PC-3 (cell line): ENCODE measurements around the gene GALNT10. TPM values are rescaled to one million over a fixed set of nuclear protein-coding genes. Genes with fewer than 3 reads are reported as not detected.

Source experiments
- ATAC-seq: fragments of 200-7000 bp; cut with Tn5 transposase; 2 replicates; pipeline ENCODE4 v1.9.1; 2020; ENCODE audit warnings: mild to moderate bottlenecking, moderate library complexity
- BruUV-seq: library from RNA; stranded (reverse); fragments of 400-500 nt; replicated peaks from 2 replicates; lab custom pipeline; 2021; lab: Mats Ljungman, UMichigan
- CTCF ChIA-PET: fragments of 300-600 bp; sonication (Branson Sonifier 250); formaldehyde crosslinking; loops from one replicate; lab custom pipeline; 2022; ENCODE audit warnings: antibody characterized with exemption; lab: Charles Lee
- POLR2A ChIA-PET: fragments of 300-600 bp; sonication (Branson Sonifier 250); formaldehyde crosslinking; loops from one replicate; lab custom pipeline; 2022; ENCODE audit warnings: antibody characterized with exemption; ENCODE audit not compliant: unreplicated experiment; lab: Charles Lee
- DNase-seq: peaks from one replicate; pipeline ENCODE4 v3.0.0-alpha.2; 2015
- H2AFZ ChIP-seq: fragments of 300-600 bp; sonication (generic); 2 replicates; pipeline ENCODE4 v1.6.0; 2016; ENCODE audit warnings: antibody characterized with exemption, low read length
- H3F3A ChIP-seq: fragments of 300-600 bp; sonication (generic); one replicate; pipeline ENCODE4 v1.6.0; 2017; ENCODE audit warnings: antibody characterized with exemption, low read length, control low read depth, mild to moderate bottlenecking; ENCODE audit not compliant: unreplicated experiment
- H3K27ac ChIP-seq: fragments of 300-600 bp; sonication (generic); 2 replicates; pipeline ENCODE4 v1.5.1; 2016; ENCODE audit warnings: mild to moderate bottlenecking, low read length
- H3K27me3 ChIP-seq: fragments of 300-600 bp; sonication (generic); 2 replicates; pipeline ENCODE4 v1.6.1; 2016; ENCODE audit warnings: low read length, mixed read lengths
- H3K36me3 ChIP-seq: fragments of 300-600 bp; sonication (generic); 2 replicates; pipeline ENCODE4 v1.6.1; 2016; ENCODE audit warnings: low read depth, mixed run types, low read length, mixed read lengths
- H3K4me1 ChIP-seq: fragments of 300-600 bp; sonication (generic); 2 replicates; pipeline ENCODE4 v1.5.1; 2016; ENCODE audit warnings: low read length; ENCODE audit not compliant: insufficient read depth
- H3K4me2 ChIP-seq: fragments of 300-600 bp; sonication (generic); 2 replicates; pipeline ENCODE4 v1.6.0; 2016; ENCODE audit warnings: low read length
- H3K4me3 ChIP-seq: fragments of 300-600 bp; sonication (generic); 2 replicates; pipeline ENCODE4 v1.5.1; 2016; ENCODE audit warnings: mild to moderate bottlenecking, low read length, mixed read lengths
- H3K79me2 ChIP-seq: fragments of 300-600 bp; sonication (generic); 2 replicates; pipeline ENCODE4 v1.6.1; 2017; ENCODE audit warnings: low read length, mixed read lengths
- H3K9ac ChIP-seq: fragments of 300-600 bp; sonication (generic); 2 replicates; pipeline ENCODE4 v1.6.0; 2016; ENCODE audit warnings: mild to moderate bottlenecking, low read length
- H3K9me2 ChIP-seq: fragments of 300-600 bp; sonication (generic); replicated peaks from 2 replicates; pipeline ENCODE4 v1.6.1; 2016; ENCODE audit warnings: mixed run types, low read length, mixed read lengths
- H3K9me3 ChIP-seq: fragments of 300-600 bp; sonication (generic); 2 replicates; pipeline ENCODE4 v1.6.1; 2016; ENCODE audit warnings: low read length, mixed read lengths
- H4K20me1 ChIP-seq: fragments of 300-600 bp; sonication (generic); 2 replicates; pipeline ENCODE4 v1.6.1; 2016; ENCODE audit warnings: low read length, mixed read lengths
- CTCF ChIP-seq: fragments of 300-600 bp; sonication (generic); conservative IDR thresholded peaks from 2 replicates; pipeline ENCODE4 v1.5.1; 2017; ENCODE audit warnings: antibody characterized with exemption, low read depth, mild to moderate bottlenecking, low read length
- EZH2 ChIP-seq: fragments of 300-600 bp; sonication (generic); IDR thresholded peaks from one replicate; pipeline ENCODE4 v1.6.1; 2017; ENCODE audit warnings: antibody characterized with exemption, mild to moderate bottlenecking, low read length; ENCODE audit not compliant: unreplicated experiment
- EZH2phosphoT487 ChIP-seq: fragments of 300-600 bp; sonication (generic); IDR thresholded peaks from 2 replicates; pipeline ENCODE4 v1.6.1; 2018; ENCODE audit warnings: mild to moderate bottlenecking, antibody characterized with exemption, low read length, borderline replicate concordance
- intact Hi-C: fragments of 100-400 bp; cut with micrococcal nuclease; formaldehyde crosslinking; loops from 2 replicates; pipeline ENCODE4 v1.9.0; 2023
- total RNA-seq: library from RNA; depleted of rRNA; stranded (reverse); fragments of >200 nt; gene quantifications from 2 replicates; pipeline ENCODE4 v1.2.3, GENCODE V29; 2014

Gene GALNT10
- total RNA-seq, 1 experiment from 2014 or later, result 46.2 TPM

GRCh38 chr5:154422298-154422697 lies 231.8 kb downstream of the GALNT10 start:
- DNase-seq, result no peak
- POLR2A ChIA-PET, result no interaction called here
- intact Hi-C loops, result no loop called here

DNA sequence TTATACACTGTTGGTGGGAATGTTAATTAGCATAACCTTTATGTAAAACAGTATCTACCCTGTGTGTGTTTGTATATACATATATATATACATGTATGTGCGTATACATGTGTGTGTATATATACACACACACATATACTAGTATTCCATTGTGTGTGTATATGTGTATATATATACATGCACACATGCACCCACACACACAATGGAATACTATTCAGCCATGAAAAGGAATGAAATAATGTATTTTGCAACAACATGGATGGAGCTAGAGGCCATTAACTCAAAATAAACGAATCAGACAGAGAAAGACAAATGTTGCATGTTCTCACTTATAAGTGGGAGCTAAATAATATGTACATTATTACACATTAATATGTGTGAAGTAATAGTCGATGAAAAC lies 237.7 kb downstream of the GALNT10 start:
- CTCF ChIA-PET, result no interaction called here
- BruUV-seq, result no TSS peak

More at GRCh38 chr5:154422298-154422697, 231.8 kb downstream of the GALNT10 start:
- no TSS peak for BruUV-seq
- no peak for ATAC-seq
- Histone ChIP-seq H3K9ac (no peak overlapping the region), H2AFZ (no peak overlapping the region), H3K9me3 (no peaks in the 10 kb centered on the region), H3K4me2 (no peak overlapping the region), H3K9me2 (no peaks in the 10 kb centered on the region), H3K4me1 (no peaks in the 10 kb centered on the region), H3K36me3 (no peaks in the 10 kb centered on the region), H3K27ac (no peak overlapping the region), H3K4me3 (no peak overlapping the region), H3K79me2 (no peaks in the 10 kb centered on the region), H3F3A (no peaks in the 10 kb centered on the region), H3K27me3 (no peaks in the 10 kb centered on the region), H4K20me1 (no peaks in the 10 kb centered on the region)
- CTCF ChIA-PET, result no interaction called here
- TF ChIP-seq CTCF, result no peak
- no peak for TF ChIP-seq EZH2
- TF ChIP-seq EZH2phosphoT487, result no peak

More for the DNA sequence above, 237.7 kb downstream of the GALNT10 start:
- H3K4me2 ChIP-seq, result no peak overlapping the region
- no peaks in the 10 kb centered on the region for H3K36me3 ChIP-seq
- ATAC-seq, result no peak
- DNase-seq, result no peak
- no peaks in the 10 kb centered on the region for H3K27me3 ChIP-seq
- no peaks in the 10 kb centered on the region for H3K9me2 ChIP-seq
- H3K4me1 ChIP-seq, result no peaks in the 10 kb centered on the region
- no peaks in the 10 kb centered on the region for H4K20me1 ChIP-seq
- no peaks in the 10 kb centered on the region for H3F3A ChIP-seq
- no peak overlapping the region for H2AFZ ChIP-seq
- no peak overlapping the region for H3K27ac ChIP-seq
- no peaks in the 10 kb centered on the region for H3K79me2 ChIP-seq
- intact Hi-C loops, result no loop called here
- no peak overlapping the region for H3K9ac ChIP-seq
- no peaks in the 10 kb centered on the region for H3K9me3 ChIP-seq
- TF ChIP-seq EZH2phosphoT487 (no peak), CTCF (no peak), EZH2 (no peak)
- POLR2A ChIA-PET, result no interaction called here
- no peak overlapping the region for H3K4me3 ChIP-seq
